Activated CD8-positive, alpha-beta memory T cell treated with anti-CD3 and anti-CD28 coated beads for 24 hours (primary cell): ENCODE data around the gene IFNL4.
A peak's percentile ranks its signal among the peaks of the same experiment; 100 is the strongest.
"Not testable (repeated sequence)": the region's sequence is repeated elsewhere in the genome, so short reads cannot be mapped to it uniquely, and the experiment has no call there.

Experiments
- DNase-seq: peaks from one replicate; pipeline ENCODE4 v3.0.0-alpha.2; 2020

IFNL4 gene

DNA sequence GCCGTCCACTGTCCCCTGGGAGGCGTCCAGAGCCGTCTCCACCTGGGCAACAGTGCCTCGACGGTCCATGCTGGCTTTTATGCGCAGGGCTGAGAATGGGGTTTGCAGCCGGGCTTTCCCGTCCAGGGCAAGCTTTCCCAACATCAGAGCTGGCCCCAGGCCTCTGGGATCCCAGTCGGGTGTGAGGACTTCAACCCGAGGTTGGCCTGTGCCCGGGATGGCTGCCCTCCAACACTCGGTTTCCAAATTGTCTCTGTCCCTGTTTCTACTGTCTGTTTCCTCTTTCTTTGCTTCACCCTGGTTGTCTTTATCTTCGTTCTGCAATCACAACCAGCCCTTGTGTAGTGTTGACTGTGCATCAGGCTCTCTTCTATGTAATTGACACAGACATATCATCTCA lies at the start of gene IFNL4:
TSS of gene IFNL4 (minus strand) at position 51 of the 400 bp plus-strand sequence.
- DNase-seq, result no peak

DNA sequence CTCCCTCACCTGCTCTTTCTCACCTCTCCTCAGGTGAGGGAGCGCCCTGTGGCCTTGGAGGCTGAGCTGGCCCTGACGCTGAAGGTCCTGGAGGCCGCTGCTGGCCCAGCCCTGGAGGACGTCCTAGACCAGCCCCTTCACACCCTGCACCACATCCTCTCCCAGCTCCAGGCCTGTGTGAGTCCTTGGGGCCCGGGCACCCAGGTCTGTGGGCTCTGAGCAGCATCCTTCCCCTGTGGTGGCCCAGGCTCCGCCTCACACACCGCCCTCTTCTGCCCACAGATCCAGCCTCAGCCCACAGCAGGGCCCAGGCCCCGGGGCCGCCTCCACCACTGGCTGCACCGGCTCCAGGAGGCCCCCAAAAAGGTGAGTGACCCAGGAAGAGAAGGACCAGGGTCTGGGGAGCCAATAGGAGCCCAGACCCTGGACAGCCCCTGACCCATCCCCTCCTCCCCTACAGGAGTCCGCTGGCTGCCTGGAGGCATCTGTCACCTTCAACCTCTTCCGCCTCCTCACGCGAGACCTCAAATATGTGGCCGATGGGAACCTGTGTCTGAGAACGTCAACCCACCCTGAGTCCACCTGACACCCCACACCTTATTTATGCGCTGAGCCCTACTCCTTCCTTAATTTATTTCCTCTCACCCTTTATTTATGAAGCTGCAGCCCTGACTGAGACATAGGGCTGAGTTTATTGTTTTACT lies 49.4 kb upstream of the IFNL4 start:
- DNase-seq, result peak; percentile 77

DNA sequence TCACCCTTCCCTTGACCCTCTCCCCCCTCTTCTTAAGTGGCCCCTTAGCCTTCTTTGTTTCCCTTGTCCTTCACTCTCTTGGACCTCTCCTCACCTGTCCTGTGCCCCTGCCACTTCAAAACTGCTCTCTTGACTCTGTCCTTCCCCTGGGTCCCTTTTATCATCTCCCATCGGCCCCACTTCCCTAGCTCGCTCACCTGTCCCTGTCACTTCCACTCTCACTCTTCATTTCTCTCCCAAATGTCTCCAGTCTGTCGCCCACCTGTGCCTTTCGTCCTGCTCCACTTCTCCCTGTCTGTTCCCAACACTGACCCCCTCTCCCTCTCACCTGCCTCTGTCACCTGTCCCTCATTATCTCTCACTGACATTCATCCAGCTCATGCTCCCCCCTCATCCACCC lies 48.2 kb upstream of the IFNL4 start:
- no peak for DNase-seq

DNA sequence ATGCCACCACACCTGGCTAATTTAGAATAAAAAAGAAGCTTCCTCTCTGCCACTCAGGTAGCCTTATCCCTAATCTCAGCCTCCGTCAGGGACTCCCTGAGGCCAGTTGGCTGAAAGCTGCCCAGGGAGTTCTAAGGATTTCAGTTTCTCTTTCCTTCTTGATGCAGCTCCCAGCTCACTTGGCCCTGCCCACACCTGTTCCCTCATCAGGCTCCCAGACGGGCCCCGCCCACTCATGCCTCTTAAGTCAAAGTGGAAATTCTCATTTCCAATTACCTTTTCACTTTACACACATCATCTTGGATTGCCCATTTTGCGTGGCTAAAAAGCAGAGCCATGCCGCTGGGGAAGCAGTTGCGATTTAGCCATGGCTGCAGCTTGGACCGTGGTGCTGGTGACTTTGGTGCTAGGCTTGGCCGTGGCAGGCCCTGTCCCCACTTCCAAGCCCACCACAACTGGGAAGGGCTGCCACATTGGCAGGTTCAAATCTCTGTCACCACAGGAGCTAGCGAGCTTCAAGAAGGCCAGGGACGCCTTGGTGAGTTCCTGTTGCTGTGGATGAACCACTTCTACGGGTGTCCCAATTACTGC lies 47.5 kb upstream of the IFNL4 start, which contains the start of gene IFNL1:
TSS of gene IFNL1 (plus strand) at position 353 of the 591 bp plus-strand sequence. CDS start at position 368, 15 bp downstream.
- no peak for DNase-seq

GRCh38 chr19:39293394-39293793 lies 44.7 kb upstream of the IFNL4 start:
- no peak for DNase-seq

GRCh38 chr19:39284032-39284431 lies 35.4 kb upstream of the IFNL4 start:
- DNase-seq, result no peak

GRCh38 chr19:39282021-39282420 lies 33.4 kb upstream of the IFNL4 start:
- no peak for DNase-seq

GRCh38 chr19:39277598-39277997 lies 28.9 kb upstream of the IFNL4 start:
- DNase-seq, result no peak

DNA sequence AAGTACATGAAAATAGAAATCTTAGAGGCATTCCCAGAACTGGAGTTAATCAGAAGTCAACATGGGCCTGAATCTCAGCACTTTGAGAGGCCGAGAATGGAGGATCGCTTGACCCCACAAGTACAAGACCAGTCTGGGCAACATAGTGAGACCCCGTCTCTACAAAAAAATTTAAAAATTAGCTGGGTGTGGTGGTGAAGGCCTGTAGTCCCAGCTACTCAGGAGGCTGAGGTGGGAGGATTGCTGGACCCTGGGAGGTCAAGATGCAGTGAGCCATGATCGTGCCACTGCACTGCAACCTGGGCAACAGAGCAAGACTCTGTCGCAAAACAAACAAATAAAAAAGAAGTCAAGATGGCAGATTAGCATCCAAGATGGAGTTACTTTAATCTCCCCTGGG lies 28.1 kb upstream of the IFNL4 start:
- DNase-seq, result no peak

DNA sequence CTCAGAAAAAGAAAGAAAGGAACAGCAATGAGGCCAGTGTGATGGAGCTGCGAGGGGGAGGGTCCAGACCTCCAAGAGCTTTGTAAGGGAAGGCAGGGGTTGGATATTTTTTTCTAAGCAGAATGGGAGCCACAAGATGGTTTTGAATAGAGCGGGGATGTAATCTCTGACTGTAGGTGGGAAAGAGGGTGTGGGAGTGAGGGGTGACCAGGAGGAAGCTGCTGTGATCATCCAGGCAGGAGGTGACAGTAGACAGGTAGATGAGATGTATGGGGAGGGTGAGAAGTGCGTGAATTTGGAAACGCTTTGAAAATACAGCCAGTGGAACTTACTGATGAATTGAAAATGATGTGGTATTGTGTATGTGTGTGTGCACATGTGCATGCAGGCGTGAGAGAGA lies 26.9 kb upstream of the IFNL4 start:
- no peak for DNase-seq

DNA sequence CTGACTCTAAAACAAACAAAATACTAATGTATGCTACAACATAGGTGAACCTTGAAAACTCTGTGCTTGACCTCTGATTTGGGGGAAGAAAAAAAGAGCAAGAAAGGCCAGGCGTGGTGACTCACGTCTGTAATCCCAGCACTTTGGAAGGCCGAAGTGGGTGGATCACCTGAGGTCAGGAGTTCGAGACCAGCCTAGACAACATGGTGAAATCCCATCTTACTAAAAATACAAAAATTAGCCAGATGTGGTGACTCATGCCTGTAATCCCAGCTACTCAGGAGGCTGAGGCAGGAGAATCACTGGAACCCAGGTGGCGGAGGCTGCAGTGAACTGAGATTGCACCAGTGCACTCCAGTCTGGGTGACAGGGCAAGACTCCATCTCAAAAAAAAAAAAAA lies 25.2 kb upstream of the IFNL4 start:
- DNase-seq, result not testable (repeated sequence)

GRCh38 chr19:39270036-39270871 lies 21.6 kb upstream of the IFNL4 start:
- DNase-seq, result no peak

DNA sequence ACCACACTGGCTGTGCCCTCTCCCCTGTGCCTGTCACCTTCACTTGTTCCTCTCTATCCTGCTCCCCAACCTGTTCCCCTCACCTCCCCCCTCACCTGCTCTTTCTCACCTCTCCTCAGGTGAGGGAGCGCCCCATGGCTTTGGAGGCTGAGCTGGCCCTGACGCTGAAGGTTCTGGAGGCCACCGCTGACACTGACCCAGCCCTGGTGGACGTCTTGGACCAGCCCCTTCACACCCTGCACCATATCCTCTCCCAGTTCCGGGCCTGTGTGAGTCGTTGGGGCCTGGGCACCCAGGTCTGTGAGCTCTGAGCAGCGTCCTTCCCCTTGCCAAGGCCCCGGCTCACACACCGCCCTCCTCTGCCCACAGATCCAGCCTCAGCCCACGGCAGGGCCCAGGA lies 20.7 kb upstream of the IFNL4 start:
- not testable (repeated sequence) for DNase-seq

DNA sequence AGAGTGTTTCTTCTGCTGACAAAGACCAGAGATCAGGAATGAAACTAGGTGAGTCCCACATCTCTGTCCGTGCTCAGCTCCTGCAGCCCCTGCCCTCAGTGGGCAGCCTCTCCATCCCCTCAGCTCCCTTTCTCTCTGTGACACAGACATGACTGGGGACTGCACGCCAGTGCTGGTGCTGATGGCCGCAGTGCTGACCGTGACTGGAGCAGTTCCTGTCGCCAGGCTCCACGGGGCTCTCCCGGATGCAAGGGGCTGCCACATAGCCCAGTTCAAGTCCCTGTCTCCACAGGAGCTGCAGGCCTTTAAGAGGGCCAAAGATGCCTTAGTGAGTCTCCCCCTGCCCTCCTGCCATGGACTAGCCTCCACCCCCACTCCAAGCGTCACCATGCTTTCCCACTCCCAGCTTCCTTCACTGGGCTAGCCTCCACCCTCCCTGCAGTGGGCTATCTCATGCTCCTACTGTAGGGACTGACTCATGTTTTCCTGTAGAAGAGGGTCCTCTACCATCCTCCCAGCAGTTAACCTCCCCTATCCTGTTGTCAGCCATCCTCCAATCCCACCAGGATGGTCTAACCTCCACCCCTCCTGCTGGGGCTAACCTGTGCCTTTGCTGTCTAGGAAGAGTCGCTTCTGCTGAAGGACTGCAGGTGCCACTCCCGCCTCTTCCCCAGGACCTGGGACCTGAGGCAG lies 20.0 kb upstream of the IFNL4 start:
- not testable (repeated sequence) for DNase-seq

DNA sequence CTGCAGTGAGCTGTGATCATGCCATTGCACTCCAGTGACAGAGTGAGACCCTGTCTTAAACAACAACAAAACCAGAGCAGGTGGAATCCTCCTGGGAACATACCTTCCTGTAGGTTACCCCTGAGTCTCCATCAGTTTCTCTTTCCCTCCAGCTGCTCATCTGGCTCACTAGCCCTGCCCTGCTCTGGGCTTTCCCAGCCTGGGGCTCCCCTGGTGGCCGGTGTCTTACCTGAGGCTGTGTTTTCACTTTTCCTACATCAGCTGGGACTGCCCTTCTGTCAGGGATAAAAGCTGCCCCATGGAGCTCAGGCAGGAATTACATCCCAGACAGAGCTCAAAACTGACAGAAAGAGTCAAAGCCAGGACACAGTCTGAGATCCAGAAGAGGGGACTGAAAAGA lies 19.4 kb upstream of the IFNL4 start, which contains the start of gene IFNL2:
TSS of gene IFNL2 (plus strand) at position 312 of the 400 bp plus-strand sequence. CDS start 173 bp downstream, outside the sequence.
- DNase-seq, result not testable (repeated sequence)

DNA sequence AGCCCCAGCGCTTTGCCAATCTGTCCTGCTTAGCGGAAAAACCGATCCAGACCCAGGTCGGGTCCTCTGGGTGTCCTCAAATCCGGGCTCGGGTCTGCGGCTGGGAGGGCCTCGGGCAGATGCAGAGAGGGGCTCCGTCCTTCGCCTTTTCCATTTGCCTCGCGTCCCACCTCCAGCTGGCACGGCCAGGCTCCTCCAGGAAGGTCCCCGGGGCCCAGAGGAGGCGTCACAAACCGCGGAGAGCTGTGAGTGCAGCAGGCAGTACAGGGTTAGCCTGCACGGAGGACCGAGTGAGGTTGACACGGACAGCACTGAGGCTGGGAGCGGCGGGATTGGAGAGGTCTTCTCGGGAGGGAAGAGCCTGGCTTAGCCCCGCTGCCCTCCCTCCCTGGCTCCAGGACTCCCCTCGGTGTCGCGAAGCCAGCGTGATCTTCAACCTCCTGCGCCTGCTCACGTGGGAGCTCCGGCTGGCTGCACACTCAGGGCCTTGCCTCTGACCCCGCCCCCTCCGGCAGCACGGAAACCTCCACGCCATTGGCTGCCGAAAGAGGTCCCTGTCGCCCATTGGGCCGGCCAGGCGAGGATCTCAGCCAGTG lies 16.8 kb upstream of the IFNL4 start:
- no peak for DNase-seq

- DNase-seq, result peak; percentile 59
These were observed 15.9 kb upstream of the IFNL4 start for GRCh38 chr19:39264306-39265290.

- DNase-seq, result no peak
These were observed 15.3 kb upstream of the IFNL4 start for GRCh38 chr19:39263912-39264305.

GRCh38 chr19:39262496-39262895 lies 13.8 kb upstream of the IFNL4 start:
- no peak for DNase-seq

- no peak for DNase-seq
These were observed 13.0 kb upstream of the IFNL4 start for GRCh38 chr19:39261704-39262103.

- no peak for DNase-seq
These were observed 8.6 kb upstream of the IFNL4 start for GRCh38 chr19:39257227-39257626.
